T-cell (primary cell): ENCODE results near the gene POLQ. TPM values are rescaled to one million over a fixed set of nuclear protein-coding genes. Genes with fewer than 3 reads are reported as not detected.

Experiments used
- ATAC-seq, 4 experiments: fragments of 200-7000 bp in 3 of 4; fragments of 150-1000 bp in 1 of 4; cut with Tn5 transposase; replicated peaks in 1 of 4; 1 replicate in 3 of 4; 2 replicates in 1 of 4; pipeline ENCODE4 v1.10.0; 2021; ENCODE audit warnings: moderate library complexity in 3 of 4, mild to moderate bottlenecking in 2 of 4, moderate number of reproducible peaks in 1 of 4
- CTCF ChIA-PET, 2 donors: fragments of 300-600 bp; sonication (Branson Sonifier 250); formaldehyde crosslinking; loops; one replicate each; lab custom pipeline; 2022; ENCODE audit warnings: antibody characterized with exemption in 2 of 2; lab: Charles Lee
- POLR2A ChIA-PET, 2 donors: fragments of 300-600 bp; sonication (Branson Sonifier 250); formaldehyde crosslinking; loops; one replicate each; lab custom pipeline; 2022; ENCODE audit warnings: antibody characterized with exemption in 2 of 2; lab: Charles Lee
- DNase-seq, 35 experiments: peaks; one replicate each; pipeline versions ENCODE4 v3.0.0 to v3.0.0-alpha.2; 2013 to 2023
- H3K27ac ChIP-seq: one replicate; pipeline ENCODE4 v1.5.1; 2013; ENCODE audit warnings: low read length
- H3K27me3 ChIP-seq, 2 experiments: replicated peaks in 1 of 2; 1 replicate in 1 of 2; 2 replicates in 1 of 2; pipeline versions ENCODE4 v1.6.1 to v1.7.0; 2013; ENCODE audit warnings: low read length in 1 of 2, mixed read lengths in 1 of 2; ENCODE audit not compliant: control insufficient read depth in 2 of 2, insufficient read depth in 2 of 2; ENCODE audit errors: extremely low read depth in 1 of 2
- H3K36me3 ChIP-seq, 2 donors: 1 replicate in 1 of 2; 2 replicates in 1 of 2; pipeline versions ENCODE4 v1.6.1 to v1.7.0; 2013; ENCODE audit warnings: low read length in 1 of 2; ENCODE audit not compliant: control insufficient read depth in 2 of 2, insufficient read depth in 1 of 2; ENCODE audit errors: extremely low read depth in 1 of 2
- H3K4me1 ChIP-seq, 2 experiments: 1 replicate in 1 of 2; 2 replicates in 1 of 2; pipeline versions ENCODE4 v1.6.1 to v1.7.0; 2013; ENCODE audit warnings: low read length in 2 of 2, mixed read lengths in 1 of 2; ENCODE audit not compliant: insufficient read depth in 2 of 2, control insufficient read depth in 1 of 2; ENCODE audit errors: extremely low read depth in 1 of 2
- H3K4me3 ChIP-seq, 2 donors: 1 replicate in 1 of 2; 2 replicates in 1 of 2; pipeline versions ENCODE4 v1.5.1 to v1.7.0; 2013; ENCODE audit warnings: mild to moderate bottlenecking in 2 of 2, low read length in 1 of 2, moderate library complexity in 1 of 2; ENCODE audit not compliant: control insufficient read depth in 1 of 2; ENCODE audit errors: extremely low read depth in 1 of 2
- H3K9me3 ChIP-seq: 2 replicates; pipeline ENCODE4 v1.7.0; 2013
- H3K27ac Mint-ChIP-seq, 2 donors: one replicate each; pipeline ENCODE4 v1.8.0; 2020 to 2021; ENCODE audit warnings: mild to moderate bottlenecking in 2 of 2, mixed read lengths in 2 of 2
- H3K27me3 Mint-ChIP-seq, 2 donors: one replicate each; pipeline ENCODE4 v1.8.0; 2021 to 2022; ENCODE audit warnings: mixed read lengths in 2 of 2
- H3K36me3 Mint-ChIP-seq: one replicate; pipeline ENCODE4 v1.8.0; 2021; ENCODE audit warnings: mixed read lengths
- H3K4me1 Mint-ChIP-seq, 3 donors: one replicate each; pipeline ENCODE4 v1.8.0; 2020 to 2022; ENCODE audit warnings: mixed read lengths in 3 of 3, mild to moderate bottlenecking in 1 of 3
- H3K4me3 Mint-ChIP-seq, 3 donors: one replicate each; pipeline ENCODE4 v1.8.0; 2020 to 2022; ENCODE audit warnings: mild to moderate bottlenecking in 3 of 3, mixed read lengths in 3 of 3, moderate library complexity in 3 of 3
- H3K9me3 Mint-ChIP-seq, 3 donors: one replicate each; pipeline ENCODE4 v1.8.0; 2020 to 2022; ENCODE audit warnings: mixed read lengths in 3 of 3
- WGBS: methylation state at CpG from one replicate; pipeline ENCODE4 v1.1.5; 2013; ENCODE audit warnings: missing lambda C conversion rate; ENCODE audit not compliant: insufficient coverage; 5-methylcytosine and 5-hydroxymethylcytosine counted together
- total RNA-seq, 35 experiments: library from RNA in 6 of 35; stranded (reverse) in 6 of 35; fragments of 120-200 nt in 1 of 35; gene quantifications; one replicate each; pipeline versions ENCODE4 v1.2.1 to v1.2.4 and lab custom pipeline; 2013 to 2026

Gene POLQ
- total RNA-seq, 5 donors from 2014 or later (not counting 1 experiment from before 2014, with no cell fraction given): 0.23 to 1.1 (median 0.47) TPM

DNA sequence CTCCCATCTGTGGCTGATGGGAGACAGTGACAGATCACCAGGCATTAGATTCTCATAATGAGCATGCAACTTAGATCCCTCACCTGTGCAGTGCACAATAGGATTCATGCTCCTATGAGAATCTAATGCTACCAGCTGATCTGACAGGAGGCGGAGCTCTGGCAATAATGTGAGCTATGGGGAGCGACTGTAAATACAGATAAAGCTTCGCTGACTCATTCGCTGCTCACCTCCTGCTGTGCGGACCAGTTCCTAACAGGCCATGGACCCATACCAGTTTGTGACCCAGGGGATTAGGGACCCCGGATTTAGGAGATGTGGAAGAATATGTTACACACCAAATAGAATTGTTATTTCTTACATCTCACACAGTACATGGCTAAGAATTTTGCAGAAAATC, 28.7 kb upstream of the POLQ start:
- H3K4me1 Mint-ChIP-seq: no peaks in the 10 kb centered on the region
- H3K27me3 Mint-ChIP-seq: peaks cover 0 to 7% of the 10 kb centered on the region in 2 donors
- H3K9me3 Mint-ChIP-seq: no peaks in the 10 kb centered on the region
- Histone ChIP-seq H3K27ac (no peak overlapping the region), H3K4me1 (no peaks in the 10 kb centered on the region), H3K9me3 (no peaks in the 10 kb centered on the region), H3K27me3 (peaks cover 0 to 2% of the 10 kb centered on the region in 2 experiments), H3K4me3 (no peak overlapping the region), H3K36me3 (no peaks in the 10 kb centered on the region)
- POLR2A ChIA-PET: no interaction called here
- DNase-seq (no peak), ATAC-seq (no peak)
- no peaks in the 10 kb centered on the region for H3K36me3 Mint-ChIP-seq
- WGBS: no CpG with 5 or more reads among the region's 6 CpGs
- no peak overlapping the region for H3K4me3 Mint-ChIP-seq
- H3K27ac Mint-ChIP-seq: no peak overlapping the region
- CTCF ChIA-PET: no interaction called here

DNA sequence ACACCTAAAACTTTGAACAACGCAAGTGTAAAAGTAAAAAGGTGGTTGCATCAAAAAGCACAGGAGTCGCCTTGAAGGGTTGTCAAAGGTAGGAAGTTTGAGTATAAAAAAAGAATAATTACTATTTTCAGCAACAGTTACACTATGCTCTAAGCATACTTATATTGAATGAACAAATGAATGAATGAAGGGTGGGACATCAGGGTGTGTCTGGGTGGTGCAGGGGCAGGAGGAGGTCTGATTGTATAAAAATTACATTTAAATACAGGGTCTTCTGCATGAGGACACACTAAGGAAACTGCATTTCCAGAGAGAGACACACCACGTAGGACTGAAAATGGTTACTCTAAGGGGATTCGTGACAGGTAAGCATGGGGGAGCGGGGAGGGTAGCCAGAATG, 21.9 kb upstream of the POLQ start, which contains the start of gene ARGFX:
TSS of gene ARGFX (plus strand) at position 301 of the 400 bp plus-strand sequence. CDS start 2,765 bp downstream, outside the sequence.
- Histone ChIP-seq H3K4me3 (no peak within 1 kb of the TSS), H3K9me3 (no peaks in the 10 kb centered on the region), H3K27me3 (no peaks in the 10 kb centered on the region), H3K36me3 (no peaks in the 10 kb centered on the region), H3K27ac (no peak within 1 kb of the TSS), H3K4me1 (no peaks in the 10 kb centered on the region)
- ChIA-PET CTCF (no interaction called here), POLR2A (no interaction called here)
- 100% methylated on average over 1 of the region's 5 CpGs for WGBS
- no peaks in the 10 kb centered on the region for H3K9me3 Mint-ChIP-seq
- DNase-seq (no peak), ATAC-seq (no peak)
- no peak within 1 kb of the TSS for H3K27ac Mint-ChIP-seq
- H3K4me3 Mint-ChIP-seq: no peak within 1 kb of the TSS
- H3K36me3 Mint-ChIP-seq: no peaks in the 10 kb centered on the region
- H3K4me1 Mint-ChIP-seq: no peaks in the 10 kb centered on the region
- H3K27me3 Mint-ChIP-seq: peaks cover 0 to 5% of the 10 kb centered on the region in 2 donors

DNA sequence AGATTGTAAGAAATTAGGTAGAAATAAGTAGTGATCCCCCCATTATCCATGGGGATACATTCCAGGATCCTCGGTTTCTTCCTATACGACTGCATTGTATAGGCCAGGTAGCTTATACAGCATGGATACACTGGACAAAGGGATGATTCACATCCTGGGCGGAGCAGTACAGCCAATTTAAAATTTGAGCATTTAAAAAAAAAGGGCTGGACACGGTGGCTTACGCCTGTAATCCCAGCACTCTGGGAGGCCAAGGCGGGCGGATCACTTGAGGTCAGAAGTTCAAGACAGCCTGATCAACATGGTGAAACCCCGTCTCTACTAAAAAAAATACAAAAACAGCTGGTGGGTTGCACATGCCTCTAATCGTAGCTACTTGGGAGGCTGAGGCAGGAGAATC, 21.0 kb upstream of the POLQ start:
- POLR2A ChIA-PET: no interaction called here
- no peaks in the 10 kb centered on the region for H3K9me3 Mint-ChIP-seq

DNA sequence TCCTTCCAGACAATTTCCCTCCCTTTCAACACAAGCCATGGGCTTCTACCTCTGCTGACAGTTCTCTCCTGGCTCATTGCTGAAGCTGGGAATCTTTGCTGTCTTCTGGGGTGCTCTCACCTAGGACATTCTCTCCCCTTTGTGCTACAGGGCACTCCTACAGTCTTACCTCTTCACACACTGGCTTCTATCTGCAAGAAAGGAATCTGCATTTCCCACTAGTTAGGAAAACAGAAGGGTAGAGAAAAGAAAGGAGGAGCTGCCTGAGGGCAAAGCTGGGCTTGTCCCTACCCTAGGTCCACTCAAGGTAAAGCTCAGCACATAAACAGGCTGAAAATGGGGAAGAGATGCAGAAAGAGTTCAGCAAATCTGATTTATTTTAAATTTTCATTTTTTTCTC, 16.4 kb upstream of the POLQ start:
- ChIA-PET POLR2A (no interaction called here), CTCF (no interaction called here)
- Mint-ChIP-seq H3K4me1 (no peaks in the 10 kb centered on the region), H3K9me3 (no peaks in the 10 kb centered on the region), H3K27ac (no peak overlapping the region), H3K36me3 (no peaks in the 10 kb centered on the region), H3K4me3 (no peak overlapping the region), H3K27me3 (peaks cover 14 to 18% of the 10 kb centered on the region in 2 donors)
- peaks cover 0 to 3% of the 10 kb centered on the region in 2 experiments for H3K27me3 ChIP-seq
- H3K9me3 ChIP-seq: no peaks in the 10 kb centered on the region
- no peak overlapping the region for H3K4me3 ChIP-seq
- H3K36me3 ChIP-seq: no peaks in the 10 kb centered on the region
- H3K4me1 ChIP-seq: no peaks in the 10 kb centered on the region
- ATAC-seq (no peak), DNase-seq (no peak)
- H3K27ac ChIP-seq: no peak overlapping the region

More for the DNA sequence above, 21.0 kb upstream of the POLQ start:
- no peaks in the 10 kb centered on the region for H3K4me1 Mint-ChIP-seq
- WGBS: 85% methylated on average over 4 of the region's 9 CpGs
- no peaks in the 10 kb centered on the region for H3K36me3 Mint-ChIP-seq
- Histone ChIP-seq H3K4me3 (no peak overlapping the region), H3K36me3 (no peaks in the 10 kb centered on the region), H3K27me3 (no peaks in the 10 kb centered on the region), H3K4me1 (no peaks in the 10 kb centered on the region), H3K9me3 (no peaks in the 10 kb centered on the region), H3K27ac (no peak overlapping the region)
- H3K27ac Mint-ChIP-seq: no peak overlapping the region
- no peak for DNase-seq
- H3K27me3 Mint-ChIP-seq: peaks cover 5% of the 10 kb centered on the region in 2 donors
- H3K4me3 Mint-ChIP-seq: no peak overlapping the region
- ATAC-seq: no peak
- CTCF ChIA-PET: no interaction called here

DNA sequence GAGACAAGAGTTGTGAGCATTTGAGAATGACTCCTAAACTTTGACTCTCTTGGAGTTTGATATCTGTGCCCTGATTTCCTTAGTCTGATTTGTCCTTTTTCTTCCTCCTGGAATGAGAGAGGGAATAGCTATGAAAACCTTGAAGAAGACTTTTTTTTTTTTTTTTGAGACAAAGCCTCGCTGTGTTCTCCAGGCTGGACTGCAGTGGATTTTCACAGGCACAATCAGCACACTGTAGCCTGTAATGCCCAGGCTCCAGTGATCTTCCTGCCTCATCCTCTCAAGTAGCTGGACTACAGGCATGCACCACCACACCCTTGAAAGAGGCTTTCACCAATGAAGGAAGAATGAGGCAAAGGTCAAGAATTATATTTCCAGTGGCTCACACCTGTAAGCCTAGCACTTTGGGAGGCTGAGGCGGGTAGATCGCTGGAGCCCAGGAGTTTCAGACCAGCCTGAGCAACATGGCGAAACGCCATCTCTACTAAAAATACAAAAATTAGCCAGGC, 11.7 kb upstream of the POLQ start:
- CTCF ChIA-PET: interaction anchor here in 1 of 2 donors (0.6 kb wide), 1 partner anchor 1681 kb away, joined by 3 read pairs; no protein-coding TSS in a partner anchor
- DNase-seq (no peak), ATAC-seq (no peak)
- Mint-ChIP-seq H3K4me3 (no peak overlapping the region), H3K27ac (no peak overlapping the region), H3K27me3 (peaks cover 12 to 18% of the 10 kb centered on the region in 2 donors), H3K9me3 (no peaks in the 10 kb centered on the region), H3K36me3 (no peaks in the 10 kb centered on the region), H3K4me1 (no peaks in the 10 kb centered on the region)
- Histone ChIP-seq H3K27me3 (peaks cover 0 to 9% of the 10 kb centered on the region in 2 experiments), H3K36me3 (no peaks in the 10 kb centered on the region), H3K4me3 (no peak overlapping the region), H3K9me3 (no peaks in the 10 kb centered on the region), H3K4me1 (no peaks in the 10 kb centered on the region), H3K27ac (no peak overlapping the region)
- POLR2A ChIA-PET: no interaction called here
- WGBS: 60% methylated on average over 1 of the region's 5 CpGs

DNA sequence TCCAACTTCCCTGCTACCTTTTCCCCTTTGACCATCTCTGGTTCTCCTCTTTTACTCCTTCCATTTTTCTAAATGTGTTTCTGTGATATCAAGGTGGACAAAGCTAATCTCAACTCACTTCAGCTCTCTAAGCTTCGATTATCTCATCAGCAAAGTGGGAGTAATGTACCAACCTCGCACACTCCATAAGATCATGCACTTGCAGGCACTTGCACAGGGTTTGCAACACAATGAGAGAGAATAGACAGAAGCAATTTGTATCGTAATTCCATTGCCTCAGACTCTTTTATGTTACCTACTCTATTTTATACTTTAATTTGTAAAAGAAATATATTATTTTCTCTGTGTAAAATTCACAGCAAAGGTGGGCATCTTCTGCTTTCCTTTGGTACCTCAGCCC, 7.0 kb upstream of the POLQ start:
- ChIA-PET CTCF (interaction anchor here (0.7 kb wide), 2 partner anchors 8 to 1003 kb away, joined by 4 to 5 read pairs; no protein-coding TSS in a partner anchor), POLR2A (no interaction called here)
- no peaks in the 10 kb centered on the region for H3K9me3 ChIP-seq
- no peaks in the 10 kb centered on the region for H3K36me3 ChIP-seq
- Mint-ChIP-seq H3K27ac (no peak overlapping the region), H3K36me3 (no peaks in the 10 kb centered on the region), H3K9me3 (no peaks in the 10 kb centered on the region), H3K4me3 (no peak overlapping the region), H3K27me3 (peaks cover 0 to 5% of the 10 kb centered on the region in 2 donors), H3K4me1 (no peaks in the 10 kb centered on the region)
- DNase-seq: no peak
- no peak overlapping the region for H3K4me3 ChIP-seq
- no peaks in the 10 kb centered on the region for H3K4me1 ChIP-seq
- ATAC-seq: no peak
- H3K27ac ChIP-seq: no peak overlapping the region
- H3K27me3 ChIP-seq: peaks cover 0 to 6% of the 10 kb centered on the region in 2 experiments
- no CpG with 5 or more reads among the region's 3 CpGs for WGBS
